Naive thymus-derived CD8-positive, alpha-beta T cell (primary cell): Measurements from ENCODE around the gene KRTAP9-4. TPM values are rescaled to one million over a fixed set of nuclear protein-coding genes. Genes with fewer than 3 reads are reported as not detected.
"Not testable (repeated sequence)": the region's sequence is repeated elsewhere in the genome, so short reads cannot be mapped to it uniquely, and the experiment has no call there.

Source experiments
- ATAC-seq, 2 donors: fragments of 150-1000 bp; cut with Tn5 transposase in 1 of 2; sonication (Bioruptor Pico), chemical (Tn5 transposase) in 1 of 2; 1 replicate in 1 of 2; 2 replicates in 1 of 2; pipeline ENCODE4 v1.10.0; 2021; ENCODE audit warnings: mild to moderate bottlenecking in 2 of 2, moderate library complexity in 2 of 2
- POLR2A ChIA-PET: fragments of 350-600 bp; sonication (Branson Sonifier 250); formaldehyde crosslinking; loops from one replicate; lab custom pipeline; 2021; ENCODE audit warnings: antibody characterized with exemption; lab: Charles Lee
- DNase-seq, 10 donors: peaks; one replicate each; pipeline versions ENCODE4 v3.0.0 to v3.0.0-alpha.2; 2020 to 2022
- H3K27ac Mint-ChIP-seq, 10 donors: one replicate each; pipeline ENCODE4 v1.8.0; 2020 to 2022; ENCODE audit warnings: mild to moderate bottlenecking in 10 of 10, mixed read lengths in 10 of 10, moderate library complexity in 4 of 10, inconsistent platforms in 1 of 10
- H3K27me3 Mint-ChIP-seq, 5 donors: one replicate each; pipeline ENCODE4 v1.8.0; 2021 to 2022; ENCODE audit warnings: mixed read lengths in 5 of 5
- H3K36me3 Mint-ChIP-seq, 3 donors: one replicate each; pipeline ENCODE4 v1.8.0; 2020 to 2022; ENCODE audit warnings: mixed read lengths in 3 of 3, mild to moderate bottlenecking in 2 of 3, inconsistent platforms in 1 of 3
- H3K4me1 Mint-ChIP-seq, 4 donors: one replicate each; pipeline ENCODE4 v1.8.0; 2021 to 2022; ENCODE audit warnings: mixed read lengths in 4 of 4
- H3K4me3 Mint-ChIP-seq, 10 donors: one replicate each; pipeline ENCODE4 v1.8.0; 2020 to 2022; ENCODE audit warnings: mild to moderate bottlenecking in 10 of 10, mixed read lengths in 10 of 10, moderate library complexity in 6 of 10, inconsistent platforms in 1 of 10
- H3K9me3 Mint-ChIP-seq, 9 donors: one replicate each; pipeline ENCODE4 v1.8.0; 2020 to 2022; ENCODE audit warnings: mixed read lengths in 9 of 9, mild to moderate bottlenecking in 3 of 9, inconsistent platforms in 1 of 9, moderate library complexity in 1 of 9
- polyA plus RNA-seq, 3 donors: library from polyadenylated mRNA; unstranded; fragments of 300-500 nt; fragmentation: Illumina TruSeq; gene quantifications; one replicate each; pipeline ENCODE4 v1.2.3, GENCODE V29; 2021
- total RNA-seq, 8 experiments: library from RNA in 2 of 8; stranded (reverse) in 2 of 8; gene quantifications; one replicate each; pipeline ENCODE4 v1.2.3 and lab custom pipeline; 2021 to 2026

The KRTAP9-4 gene
- total and polyA plus RNA-seq, 5 experiments from 2014 or later: not detected

DNA sequence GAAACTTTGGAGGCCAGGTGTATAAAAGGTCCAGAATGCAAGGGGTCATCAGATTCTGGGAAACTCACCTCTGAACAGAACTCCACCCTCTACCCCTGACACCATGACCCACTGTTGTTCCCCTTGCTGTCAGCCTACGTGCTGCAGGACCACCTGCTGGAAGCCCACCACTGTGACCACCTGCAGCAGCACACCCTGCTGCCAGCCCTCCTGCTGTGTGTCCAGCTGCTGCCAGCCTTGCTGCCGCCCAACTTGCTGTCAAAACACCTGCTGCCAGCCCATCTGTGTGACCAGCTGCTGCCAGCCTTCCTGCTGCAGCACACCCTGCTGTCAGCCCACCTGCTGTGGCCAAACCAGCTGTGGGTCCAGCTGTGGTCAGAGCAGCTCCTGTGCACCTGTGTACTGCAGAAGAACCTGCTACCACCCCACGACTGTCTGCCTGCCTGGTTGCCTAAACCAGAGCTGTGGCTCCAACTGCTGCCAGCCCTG is 11.5 kb upstream of the KRTAP9-4 start, which contains the start of gene KRTAP9-8:
KRTAP9-8 (plus strand) TSS at position 51 of the 489 bp plus-strand sequence; CDS start at position 104, 53 bp downstream.
- Mint-ChIP-seq H3K27ac (peak within 1 kb of the TSS in 1 of 10 donors; percentile 33), H3K9me3 (peaks cover 0 to 19% (median 4%) of the 10 kb centered on the region in 9 donors)
- ATAC-seq, H3K27me3 Mint-ChIP-seq, H3K36me3 Mint-ChIP-seq, DNase-seq, H3K4me1 Mint-ChIP-seq, H3K4me3 Mint-ChIP-seq, POLR2A ChIA-PET: not testable (repeated sequence)

DNA sequence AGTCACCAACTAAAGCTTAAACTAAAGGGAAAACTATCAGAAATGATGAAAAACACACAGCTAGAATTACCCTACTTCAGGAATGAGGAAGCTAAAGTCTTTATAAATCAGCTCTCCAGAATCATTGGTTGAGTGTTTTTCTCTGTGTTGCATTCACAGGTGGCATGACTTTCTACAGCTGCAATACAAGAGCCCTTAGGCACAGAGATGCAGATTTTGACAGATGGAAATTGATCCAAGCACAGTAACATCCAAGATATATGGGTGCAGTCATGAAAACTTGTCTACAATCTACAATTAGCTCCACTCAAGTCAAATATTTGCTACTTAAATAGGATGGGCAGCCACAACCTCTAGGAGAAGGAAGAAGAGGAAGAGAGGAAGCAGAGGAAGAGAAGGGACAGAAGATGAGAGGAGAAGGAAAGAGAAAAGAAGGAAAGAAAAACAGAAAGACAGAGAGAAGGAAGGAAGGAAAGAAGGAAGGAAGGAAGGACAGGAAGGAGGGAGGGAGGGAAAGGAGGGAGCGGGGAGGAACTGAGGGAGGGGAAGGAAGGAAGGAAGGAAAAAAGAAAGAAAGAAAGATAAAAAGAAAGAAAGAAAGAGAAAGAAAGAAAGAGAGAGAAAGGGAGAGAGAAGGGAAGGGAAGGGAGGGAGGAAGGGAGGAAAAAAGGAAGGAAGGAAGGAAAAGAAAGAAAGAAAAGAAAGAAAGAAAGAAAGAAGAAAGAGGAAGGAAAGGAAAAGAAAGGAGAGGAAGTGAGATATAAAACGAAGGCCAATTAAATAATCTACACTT is 2.3 kb upstream of the KRTAP9-4 start:
- ATAC-seq, H3K27me3 Mint-ChIP-seq, H3K9me3 Mint-ChIP-seq, H3K36me3 Mint-ChIP-seq, H3K4me3 Mint-ChIP-seq, DNase-seq, POLR2A ChIA-PET: not testable (repeated sequence)
- Mint-ChIP-seq H3K4me1 (peaks cover 2 to 14% (median 11%) of the 10 kb centered on the region in 4 donors), H3K27ac (peak overlapping the region in 1 of 10 donors; percentile 64)

DNA sequence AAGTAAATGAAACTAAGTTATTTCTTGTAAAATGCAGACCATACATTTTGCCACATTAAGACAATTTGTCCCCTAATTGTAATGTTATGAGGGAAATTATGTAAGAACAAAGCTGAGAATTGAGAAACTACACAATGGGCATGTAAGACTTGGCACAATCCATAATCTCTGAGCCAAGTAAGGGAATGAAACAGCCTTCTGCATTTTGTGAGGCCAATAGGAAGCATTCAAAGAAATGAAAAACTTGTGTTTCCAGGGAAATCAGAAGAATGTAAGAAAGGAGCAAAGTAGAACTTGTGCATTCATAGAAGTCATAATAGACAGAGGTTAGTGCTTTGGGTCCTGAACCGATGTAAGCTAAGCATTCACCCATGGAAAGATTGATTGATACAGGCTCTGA is 1.8 kb downstream of the KRTAP9-4 start:
- POLR2A ChIA-PET: no interaction called here
- no peak for DNase-seq
- Mint-ChIP-seq H3K9me3 (no peaks in the 10 kb centered on the region), H3K4me1 (peaks cover 5 to 25% (median 13%) of the 10 kb centered on the region in 4 donors), H3K4me3 (no peak overlapping the region), H3K36me3 (no peaks in the 10 kb centered on the region), H3K27ac (peak overlapping the region in 1 of 10 donors; percentile 43), H3K27me3 (peaks cover 0 to 7% (median 0%) of the 10 kb centered on the region in 5 donors)
- no peak for ATAC-seq

DNA sequence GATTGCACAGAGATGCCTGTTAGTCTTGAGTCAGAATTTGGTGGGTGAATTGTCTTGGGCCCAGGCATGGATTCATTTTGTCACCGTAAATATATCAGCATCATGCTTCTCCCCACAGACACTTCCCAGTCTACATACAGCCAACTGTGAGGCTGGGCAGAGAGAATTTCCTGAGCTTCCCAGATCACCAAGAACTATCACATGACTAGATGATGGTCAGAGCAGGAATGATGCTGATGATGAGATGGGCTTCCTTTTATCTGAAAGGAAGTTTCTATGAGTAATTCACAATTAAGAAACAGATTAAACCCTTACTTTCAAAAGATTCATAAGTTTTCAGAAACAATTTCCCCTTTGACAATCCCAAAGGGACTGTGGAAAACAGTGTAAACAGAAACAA is 5.4 kb downstream of the KRTAP9-4 start:
- H3K9me3 Mint-ChIP-seq: no peaks in the 10 kb centered on the region
- ATAC-seq (no peak), DNase-seq (no peak)
- H3K27me3 Mint-ChIP-seq: peaks cover 0 to 25% (median 2%) of the 10 kb centered on the region in 5 donors
- H3K27ac Mint-ChIP-seq: no peak overlapping the region
- H3K36me3 Mint-ChIP-seq: no peaks in the 10 kb centered on the region
- no peak overlapping the region for H3K4me3 Mint-ChIP-seq
- POLR2A ChIA-PET: no interaction called here
- peaks cover 5 to 20% (median 7%) of the 10 kb centered on the region in 4 donors for H3K4me1 Mint-ChIP-seq

DNA sequence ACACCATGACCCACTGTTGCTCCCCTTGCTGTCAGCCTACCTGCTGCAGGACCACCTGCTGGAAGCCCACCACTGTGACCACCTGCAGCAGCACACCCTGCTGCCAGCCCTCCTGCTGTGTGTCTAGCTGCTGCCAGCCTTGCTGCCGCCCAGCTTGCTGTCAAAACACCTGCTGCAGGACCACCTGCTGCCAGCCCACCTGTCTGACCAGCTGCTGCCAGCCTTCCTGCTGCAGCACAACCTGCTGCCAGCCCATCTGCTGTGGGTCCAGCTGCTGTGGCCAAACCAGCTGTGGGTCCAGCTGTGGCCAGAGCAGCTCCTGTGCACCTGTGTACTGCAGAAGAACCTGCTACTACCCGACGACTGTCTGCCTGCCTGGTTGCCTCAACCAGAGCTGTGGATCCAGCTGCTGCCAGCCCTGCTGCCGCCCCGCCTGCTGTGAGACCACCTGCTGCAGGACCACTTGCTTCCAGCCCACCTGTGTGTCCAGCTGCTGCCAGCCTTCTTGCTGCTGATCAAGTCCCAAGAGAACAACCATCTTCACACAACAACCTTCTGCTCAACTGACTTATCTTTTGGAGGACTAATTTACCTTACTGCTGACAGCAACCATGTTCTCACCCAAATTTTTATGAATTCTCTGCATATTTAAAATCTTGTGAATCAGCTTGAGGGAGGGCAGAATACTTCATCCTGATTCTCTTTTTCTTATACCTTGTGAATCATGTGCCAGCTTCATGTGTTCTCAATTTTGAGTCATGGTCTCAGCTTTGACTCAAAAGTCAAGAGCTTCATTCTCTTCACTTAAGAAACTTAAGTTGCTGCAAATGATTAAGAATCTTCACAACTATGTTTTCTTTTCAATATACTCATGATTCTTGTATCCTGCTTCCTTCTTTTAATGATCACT is 6.1 kb downstream of the KRTAP9-4 start, which contains the start of gene KRTAP9-9:
KRTAP9-9 (plus strand) TSS at position 4 of the 910 bp plus-strand sequence.
- DNase-seq, H3K9me3 Mint-ChIP-seq, H3K36me3 Mint-ChIP-seq, ATAC-seq, H3K4me3 Mint-ChIP-seq, POLR2A ChIA-PET: not testable (repeated sequence)
- Mint-ChIP-seq H3K27ac (peak within 1 kb of the TSS in 1 of 10 donors; percentile 60), H3K4me1 (peaks cover 2 to 20% (median 8%) of the 10 kb centered on the region in 4 donors), H3K27me3 (peaks cover 0 to 27% (median 2%) of the 10 kb centered on the region in 5 donors)

DNA sequence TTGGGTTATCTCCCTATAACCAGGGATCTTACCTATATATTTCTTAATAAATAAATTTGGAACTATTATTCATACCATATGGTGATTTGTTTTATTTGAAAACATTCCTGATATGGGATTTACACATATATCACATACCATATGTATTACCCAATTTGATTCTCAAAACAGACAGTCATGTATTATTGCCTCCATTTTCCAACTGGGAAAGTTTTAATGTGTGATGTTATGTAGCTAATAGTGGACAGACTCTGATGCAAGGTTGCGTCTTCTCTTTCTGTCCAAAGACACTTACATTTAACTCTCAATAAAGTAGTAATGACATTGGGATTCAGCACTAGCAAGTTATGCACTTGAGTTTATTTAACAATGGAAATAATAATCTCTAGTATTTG is 6.8 kb downstream of the KRTAP9-4 start:
- no peak overlapping the region for H3K27ac Mint-ChIP-seq
- ATAC-seq: no peak
- peaks cover 0 to 28% (median 2%) of the 10 kb centered on the region in 5 donors for H3K27me3 Mint-ChIP-seq
- H3K4me3 Mint-ChIP-seq: no peak overlapping the region
- no peaks in the 10 kb centered on the region for H3K36me3 Mint-ChIP-seq
- H3K4me1 Mint-ChIP-seq: peaks cover 2 to 27% (median 13%) of the 10 kb centered on the region in 4 donors
- no peaks in the 10 kb centered on the region for H3K9me3 Mint-ChIP-seq
- POLR2A ChIA-PET: no interaction called here
- no peak for DNase-seq

DNA sequence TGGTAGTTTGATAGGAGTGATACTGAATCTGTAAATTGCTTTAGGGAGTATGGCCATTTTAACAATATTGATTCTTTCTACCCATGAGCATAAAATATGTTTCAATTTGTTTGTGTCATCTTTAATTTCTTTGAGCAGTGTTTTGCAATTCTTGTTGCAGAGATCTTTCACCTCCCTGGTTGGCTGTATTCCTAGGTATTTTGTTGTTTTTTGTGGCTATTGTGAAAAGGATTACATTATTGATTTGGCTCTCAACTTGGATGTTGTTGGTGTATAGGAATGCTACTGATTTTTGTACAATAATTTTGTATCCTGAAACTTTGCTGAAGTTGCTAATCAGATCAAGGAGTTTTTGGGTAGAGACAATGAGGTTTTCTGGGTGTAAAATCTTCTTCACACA is 8.9 kb downstream of the KRTAP9-4 start:
- Mint-ChIP-seq H3K4me3 (no peak overlapping the region), H3K36me3 (no peaks in the 10 kb centered on the region), H3K4me1 (peaks cover 8 to 33% (median 17%) of the 10 kb centered on the region in 4 donors), H3K27me3 (peaks cover 0 to 30% (median 2%) of the 10 kb centered on the region in 5 donors), H3K9me3 (no peaks in the 10 kb centered on the region), H3K27ac (no peak overlapping the region)
- POLR2A ChIA-PET: no interaction called here
- DNase-seq: no peak
- no peak for ATAC-seq

DNA sequence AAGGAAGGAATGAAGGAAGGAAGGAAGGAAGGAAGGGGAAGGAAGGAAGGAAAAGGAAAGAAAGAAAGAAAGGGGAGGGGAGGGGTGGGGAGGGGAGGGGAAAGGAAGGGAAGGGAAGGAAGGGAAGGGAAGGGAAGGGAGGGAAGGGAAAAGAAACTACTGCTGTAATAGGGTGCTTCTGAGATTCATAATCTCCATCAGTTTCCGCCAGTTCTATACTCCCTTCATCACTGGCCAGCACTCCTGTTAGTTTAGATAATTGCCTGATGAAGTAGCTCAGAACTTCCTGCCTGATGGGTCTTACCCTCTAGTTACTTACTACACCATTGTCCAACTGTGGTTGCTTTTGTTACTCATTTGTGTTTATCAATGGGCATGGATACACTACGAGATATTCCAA is 13.7 kb downstream of the KRTAP9-4 start:
- Mint-ChIP-seq H3K36me3 (no peaks in the 10 kb centered on the region), H3K27ac (no peak overlapping the region), H3K4me1 (peaks cover 11 to 36% (median 20%) of the 10 kb centered on the region in 4 donors), H3K9me3 (no peaks in the 10 kb centered on the region), H3K27me3 (peaks cover 0 to 23% (median 0%) of the 10 kb centered on the region in 5 donors), H3K4me3 (no peak overlapping the region)
- DNase-seq (no peak), ATAC-seq (no peak)
- POLR2A ChIA-PET: no interaction called here

DNA sequence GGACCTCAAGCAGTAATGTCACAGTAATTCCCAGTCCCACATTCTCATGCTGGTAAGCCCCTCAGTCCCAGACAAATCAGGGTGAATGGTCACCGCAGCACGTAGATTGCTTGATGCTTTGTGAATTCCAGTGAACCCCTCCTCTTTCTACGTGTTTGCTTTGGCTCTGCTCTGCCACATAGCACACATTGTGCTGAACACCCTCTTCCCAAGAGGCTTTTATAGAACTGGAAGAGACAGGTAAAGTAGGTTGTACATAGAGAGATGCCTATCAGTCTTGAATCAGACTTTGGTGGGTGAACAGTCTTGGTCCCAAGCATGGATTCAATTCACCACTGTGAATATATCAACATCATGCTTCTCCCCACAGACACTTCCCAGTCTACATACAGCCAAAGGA is 15.1 kb downstream of the KRTAP9-4 start:
- POLR2A ChIA-PET: no interaction called here
- Mint-ChIP-seq H3K4me3 (no peak overlapping the region), H3K36me3 (no peaks in the 10 kb centered on the region), H3K27me3 (peaks cover 0 to 17% (median 0%) of the 10 kb centered on the region in 5 donors), H3K27ac (peak overlapping the region in 1 of 10 donors; percentile 37), H3K9me3 (no peaks in the 10 kb centered on the region), H3K4me1 (peaks cover 12 to 36% (median 20%) of the 10 kb centered on the region in 4 donors)
- ATAC-seq (no peak), DNase-seq (no peak)

DNA sequence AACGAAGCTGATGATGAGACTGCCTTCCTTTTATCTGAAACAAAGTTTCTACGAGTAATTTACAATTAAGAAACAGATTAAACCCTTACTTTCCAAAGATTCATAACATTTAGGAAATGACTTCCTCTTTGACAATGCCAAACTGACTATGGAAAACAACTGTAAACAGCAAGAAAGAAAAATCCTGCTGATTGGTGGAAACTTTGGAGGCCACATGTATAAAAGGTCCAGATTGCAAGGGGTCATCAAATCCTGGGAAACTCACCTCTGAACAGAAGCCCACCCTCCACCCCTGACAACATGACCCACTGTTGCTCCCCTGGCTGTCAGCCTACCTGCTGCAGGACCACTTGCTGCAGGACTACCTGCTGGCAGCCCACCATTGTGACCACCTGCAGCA is 15.6 kb downstream of the KRTAP9-4 start, which contains the start of gene KRTAP9-6:
KRTAP9-6 (plus strand) TSS at position 301 of the 400 bp plus-strand sequence; CDS start at position 301, 0 bp downstream.
- no peaks in the 10 kb centered on the region for H3K9me3 Mint-ChIP-seq
- peak within 1 kb of the TSS in 3 of 10 donors; percentile 6 to 37 (median 9) for H3K27ac Mint-ChIP-seq
- H3K36me3 Mint-ChIP-seq: no peaks in the 10 kb centered on the region
- DNase-seq: no peak
- H3K27me3 Mint-ChIP-seq: peaks cover 0 to 15% (median 0%) of the 10 kb centered on the region in 5 donors
- no peak within 1 kb of the TSS for H3K4me3 Mint-ChIP-seq
- POLR2A ChIA-PET: no interaction called here
- ATAC-seq: no peak
- peaks cover 12 to 33% (median 19%) of the 10 kb centered on the region in 4 donors for H3K4me1 Mint-ChIP-seq

DNA sequence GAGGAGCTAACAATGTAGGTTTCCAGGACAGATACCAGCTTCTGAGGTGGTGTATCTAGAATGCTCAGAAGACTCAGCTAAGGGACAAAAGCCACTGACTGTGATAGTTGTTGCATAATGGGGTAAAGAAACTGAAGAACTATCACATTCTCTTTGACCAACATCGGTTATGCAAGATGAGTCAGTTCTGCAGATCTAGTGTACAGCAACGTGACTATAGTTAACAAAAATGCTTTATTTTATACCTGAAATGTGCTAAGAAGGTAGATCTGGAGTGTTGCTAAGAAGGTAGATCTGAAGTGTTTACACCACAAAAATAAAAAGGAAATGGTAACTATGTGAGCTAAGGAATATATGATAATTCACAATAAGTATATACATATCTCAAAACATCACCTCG is 18.2 kb downstream of the KRTAP9-4 start:
- no peaks in the 10 kb centered on the region for H3K36me3 Mint-ChIP-seq
- H3K9me3 Mint-ChIP-seq: no peaks in the 10 kb centered on the region
- H3K4me3 Mint-ChIP-seq: no peak overlapping the region
- POLR2A ChIA-PET: no interaction called here
- H3K27me3 Mint-ChIP-seq: peaks cover 0 to 8% (median 0%) of the 10 kb centered on the region in 5 donors
- no peak overlapping the region for H3K27ac Mint-ChIP-seq
- DNase-seq (no peak), ATAC-seq (no peak)
- peaks cover 4 to 15% (median 11%) of the 10 kb centered on the region in 4 donors for H3K4me1 Mint-ChIP-seq

DNA sequence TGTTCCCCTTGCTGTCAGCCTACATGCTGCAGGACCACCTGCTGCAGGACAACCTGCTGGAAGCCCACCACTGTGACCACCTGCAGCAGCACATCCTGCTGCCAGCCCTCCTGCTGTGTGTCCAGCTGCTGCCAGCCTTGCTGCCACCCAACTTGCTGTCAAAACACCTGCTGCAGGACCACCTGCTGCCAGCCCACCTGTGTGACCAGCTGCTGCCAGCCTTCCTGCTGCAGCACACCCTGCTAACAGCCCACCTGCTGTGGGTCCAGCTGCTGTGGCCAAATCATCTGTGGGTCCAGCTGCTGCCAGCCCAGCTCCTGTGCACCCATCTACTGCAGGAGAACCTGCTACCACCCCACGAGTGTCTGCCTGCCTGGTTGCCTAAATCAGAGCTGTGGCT is 21.8 kb downstream of the KRTAP9-4 start:
- POLR2A ChIA-PET, H3K27ac Mint-ChIP-seq, H3K4me3 Mint-ChIP-seq, H3K9me3 Mint-ChIP-seq, H3K36me3 Mint-ChIP-seq, H3K27me3 Mint-ChIP-seq, DNase-seq, ATAC-seq: not testable (repeated sequence)
- H3K4me1 Mint-ChIP-seq: peaks cover 0 to 10% (median 5%) of the 10 kb centered on the region in 4 donors
